GM18907 (cell line): ENCODE measurements around the gene TMEM106C.

ENCODE experiments used
- ATAC-seq: cut with Tn5 transposase; IDR thresholded peaks from one replicate; pipeline ENCODE4 v1.9.1; 2021; ENCODE audit warnings: mild to moderate bottlenecking, moderate library complexity; ENCODE audit not compliant: unreplicated experiment

Gene TMEM106C

DNA sequence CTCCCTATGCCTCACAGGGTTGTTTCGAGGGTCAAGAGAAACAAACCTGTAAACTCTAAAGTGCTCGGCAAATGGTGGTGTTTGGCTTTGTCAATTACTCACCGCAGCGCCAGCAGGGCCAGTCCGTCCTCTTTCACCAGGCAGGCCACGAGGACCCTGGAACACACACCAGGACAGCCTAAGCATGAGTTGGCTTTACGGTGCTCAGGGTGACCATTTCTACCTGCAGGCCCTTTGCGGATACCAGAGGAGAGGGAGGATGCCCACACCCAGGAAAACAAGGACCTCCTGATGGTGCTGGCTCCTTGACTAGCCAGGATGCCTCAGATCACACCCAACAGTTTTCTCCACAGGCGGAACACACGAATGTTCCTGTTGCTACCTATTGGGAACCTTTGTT, 29.4 kb downstream of the TMEM106C start:
- no peak for ATAC-seq

DNA sequence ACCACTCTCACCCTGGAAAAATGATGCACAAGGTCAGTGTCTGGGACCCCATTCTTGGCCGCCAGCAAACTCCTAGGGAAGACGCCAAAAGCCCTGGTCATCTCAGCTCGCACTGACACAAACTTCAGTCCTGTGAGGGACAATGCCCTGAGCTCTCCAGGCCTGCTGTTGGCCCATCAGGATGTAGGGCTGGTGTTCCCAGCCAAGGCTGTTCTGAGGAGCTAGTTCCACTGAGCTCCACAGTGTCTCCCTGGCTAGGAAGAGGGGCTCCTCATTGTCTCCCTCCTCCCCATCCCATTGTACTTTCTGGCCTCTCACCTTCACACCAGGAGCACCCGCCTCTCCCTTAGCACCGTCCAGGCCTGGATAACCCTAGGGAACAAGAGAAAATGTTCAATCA, 30.1 kb downstream of the TMEM106C start:
- ATAC-seq = no peak

DNA sequence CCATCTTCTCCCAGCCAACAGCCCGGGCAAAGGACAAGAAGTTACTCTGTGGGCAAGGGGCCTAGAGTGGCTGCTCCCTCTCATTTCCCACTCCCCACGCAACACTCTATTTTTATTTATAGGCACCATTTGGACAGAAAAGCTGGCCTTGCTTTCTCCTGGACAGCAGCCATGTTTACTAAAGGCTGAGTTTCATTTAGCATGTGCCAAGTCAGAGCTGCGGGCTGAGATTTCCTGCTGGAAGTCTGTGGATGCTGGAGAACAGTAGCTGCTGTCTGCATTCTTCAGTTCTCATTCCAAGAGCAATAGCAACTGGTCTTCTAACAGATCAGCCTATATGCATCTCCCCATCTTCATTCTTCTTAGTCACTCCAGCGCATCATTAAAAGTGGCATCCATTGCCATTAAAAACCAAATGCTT, 32.6 kb downstream of the TMEM106C start:
- no peak for ATAC-seq

DNA sequence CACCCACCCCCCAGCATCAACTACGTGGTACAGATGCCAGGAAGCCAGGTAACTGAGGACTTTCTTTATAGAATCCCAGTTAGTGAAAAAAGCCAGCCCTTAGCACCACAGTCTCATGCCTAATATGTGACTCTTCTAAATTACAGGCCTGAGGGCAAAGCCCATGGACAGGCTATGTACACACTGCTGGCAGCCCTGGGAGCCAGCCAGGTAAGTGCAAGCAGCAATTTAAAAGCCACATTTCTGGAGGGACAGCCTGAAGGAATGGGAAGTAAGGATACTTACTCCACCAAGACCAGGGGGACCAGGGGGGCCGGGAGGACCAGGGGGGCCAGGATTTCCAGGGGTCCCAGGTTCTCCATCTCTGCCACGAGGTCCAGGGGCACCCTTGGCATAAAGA, 33.9 kb downstream of the TMEM106C start:
- ATAC-seq = no peak

DNA sequence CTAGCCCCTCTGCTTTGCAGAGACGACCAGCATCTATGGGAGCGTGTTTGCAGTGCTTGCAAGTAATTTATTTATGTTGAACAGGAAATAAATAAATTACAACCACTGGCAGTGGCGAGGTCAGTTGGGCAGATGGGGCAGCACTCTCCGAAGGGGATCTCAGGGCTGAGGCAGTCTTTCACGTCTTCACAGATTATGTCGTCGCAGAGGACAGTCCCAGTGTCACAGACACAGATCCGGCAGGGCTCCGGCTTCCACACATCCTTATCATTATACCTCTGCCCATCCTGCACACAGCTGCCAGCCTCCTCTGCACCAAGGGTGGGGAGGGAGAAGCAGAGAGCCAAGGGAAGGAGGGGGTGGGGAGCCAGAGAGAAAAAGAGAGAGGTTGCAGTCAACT, 36.4 kb downstream of the TMEM106C start:
- no peak for ATAC-seq

DNA sequence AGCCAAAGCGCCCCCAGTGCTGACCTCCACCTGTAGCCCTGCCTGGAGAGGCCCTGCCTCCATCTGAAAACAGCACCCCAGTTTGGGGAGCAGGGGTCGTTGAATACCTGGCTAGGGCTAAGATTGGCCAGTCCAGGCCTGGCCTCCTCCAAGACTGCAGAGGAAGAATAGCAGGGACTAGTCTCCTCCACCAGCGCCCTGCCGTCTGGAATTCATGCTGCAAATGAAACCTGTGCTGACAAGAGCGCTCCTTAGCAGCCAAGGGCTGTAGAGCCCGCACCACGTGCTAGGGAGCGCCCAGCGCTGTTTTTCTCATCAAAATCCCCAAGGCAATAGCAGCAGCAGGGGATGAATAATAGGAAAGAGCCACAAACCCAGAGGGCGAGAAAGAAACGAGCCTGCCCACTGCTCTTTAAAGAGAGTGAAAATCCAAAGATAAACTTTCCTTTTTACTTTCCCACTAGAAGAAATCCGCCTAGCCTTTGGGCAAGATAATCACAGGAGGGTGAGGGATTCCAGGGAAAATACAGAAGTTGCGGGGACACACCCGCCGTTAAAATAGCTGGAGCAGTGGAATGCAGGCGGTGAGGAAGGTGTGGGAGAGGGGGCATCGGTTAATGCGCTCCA, 37.6 kb downstream of the TMEM106C start:
- ATAC-seq = no peak

DNA sequence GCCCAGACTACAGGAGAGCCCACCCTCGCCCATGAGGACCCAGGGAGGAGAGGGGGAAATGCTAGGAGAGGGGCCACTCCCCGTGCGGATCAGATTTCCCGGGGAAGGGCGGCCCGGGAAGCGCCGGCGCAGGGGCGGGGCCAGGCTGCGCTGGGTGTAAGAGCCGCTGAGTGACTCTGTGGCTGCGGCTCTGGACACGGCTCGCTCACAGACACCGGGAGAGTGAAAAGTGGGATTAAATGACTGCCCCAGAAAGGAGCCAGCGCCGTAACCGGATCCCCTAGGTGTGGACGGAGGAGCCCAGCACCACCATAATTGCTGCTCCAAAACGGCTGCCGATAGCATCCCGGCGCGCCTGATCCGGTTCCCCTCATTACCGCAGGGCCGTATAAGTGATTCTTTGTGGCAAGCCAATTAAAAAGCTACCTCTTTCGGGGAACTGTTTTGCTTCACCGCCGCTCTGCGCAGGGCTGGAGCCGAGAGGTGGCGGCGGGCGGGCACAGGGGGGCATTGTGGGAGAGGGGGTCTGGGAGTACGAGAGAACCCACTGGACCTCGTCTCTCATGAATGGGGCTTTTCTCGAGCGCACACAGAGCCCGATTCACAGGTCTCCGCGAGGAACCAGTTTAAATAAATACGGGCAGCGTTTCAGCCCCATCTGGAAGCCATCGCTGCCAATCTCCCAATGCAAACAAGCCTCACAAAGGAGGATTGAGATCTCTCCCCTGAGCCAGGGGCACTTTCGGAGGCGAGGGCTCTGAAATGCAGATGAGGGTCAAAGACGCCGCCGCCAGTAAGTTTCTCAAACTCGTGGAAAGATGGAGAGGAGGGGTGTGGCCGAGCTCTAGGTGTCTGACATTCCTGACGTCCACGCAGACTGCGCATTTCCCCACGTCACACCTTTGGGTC, 38.4 kb downstream of the TMEM106C start:
- ATAC-seq = no peak

DNA sequence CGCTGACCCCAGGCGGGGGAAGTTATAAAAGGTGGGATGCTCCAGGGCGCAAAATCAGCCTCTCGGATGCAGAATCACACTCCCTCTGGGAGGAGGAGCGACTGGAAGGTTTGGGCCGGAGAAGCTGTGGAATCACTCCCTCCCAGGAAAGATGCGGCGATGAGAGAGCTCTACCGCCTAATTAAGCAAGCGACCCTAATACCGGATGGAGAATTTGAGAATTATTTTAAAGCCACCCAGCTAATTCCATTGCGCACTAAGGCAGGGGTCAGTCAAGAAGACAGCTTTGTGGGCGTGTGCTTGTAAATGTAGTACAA, 39.0 kb downstream of the TMEM106C start:
- ATAC-seq = no peak

DNA sequence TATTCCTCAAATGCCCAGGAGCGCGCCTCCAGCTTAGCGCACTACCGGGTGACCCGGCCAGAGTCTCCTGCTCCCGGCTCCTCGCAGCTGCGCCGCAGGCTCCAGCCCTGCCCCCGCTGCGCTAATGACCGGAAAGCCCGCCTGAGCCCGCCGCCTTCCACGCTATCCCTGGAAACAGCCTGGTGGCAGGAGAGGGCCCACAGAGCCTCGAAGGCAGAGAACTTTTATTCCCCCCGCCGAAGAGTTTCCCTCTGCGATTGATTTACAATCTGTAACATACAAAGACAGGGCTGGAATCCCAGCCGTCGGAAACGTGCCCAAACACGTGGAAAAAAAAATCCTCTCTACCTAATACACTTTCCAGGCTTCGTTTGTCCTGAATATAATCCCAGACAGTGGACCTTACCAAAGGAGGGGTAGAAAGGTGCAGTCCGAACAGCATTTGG, 39.4 kb downstream of the TMEM106C start:
- ATAC-seq = no peak

DNA sequence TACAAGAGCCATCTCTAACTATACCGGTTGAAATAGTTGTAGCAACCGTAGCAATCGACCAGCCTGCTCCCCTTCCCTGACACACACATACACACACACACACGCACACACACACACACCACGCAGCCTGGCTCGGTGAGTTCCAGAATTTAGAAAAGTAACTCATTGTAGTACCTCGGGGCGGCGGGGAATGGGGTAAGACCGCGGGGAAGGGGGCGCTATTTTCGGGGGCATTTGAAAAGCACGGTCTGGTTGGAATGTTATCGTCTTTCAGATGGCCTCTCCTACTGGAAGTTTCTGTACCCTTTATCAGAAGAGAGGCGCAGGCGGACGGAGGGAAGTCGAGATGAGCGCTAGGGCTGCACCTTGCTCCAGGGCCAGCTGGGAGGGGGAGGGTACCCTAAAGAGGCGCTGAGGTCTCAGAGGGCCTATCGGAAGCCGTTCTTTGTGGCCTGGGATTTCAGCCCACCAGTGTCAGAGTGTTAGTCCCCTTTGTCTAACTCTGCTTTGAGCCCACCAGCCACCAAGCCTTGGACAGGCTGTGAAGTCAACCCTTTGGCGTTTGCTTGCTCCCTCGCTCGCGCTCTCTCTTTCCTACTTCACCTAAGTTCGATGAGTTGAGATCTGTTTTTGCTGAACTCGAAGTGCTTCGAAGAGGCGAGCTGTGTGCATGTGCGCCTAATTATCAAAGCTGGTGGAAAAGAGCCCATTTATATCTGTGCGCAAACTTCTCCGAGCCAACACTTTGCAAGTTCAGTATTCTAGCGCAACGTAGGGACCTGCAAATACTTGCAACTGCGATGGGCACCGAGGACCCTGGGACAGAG, 40.0 kb downstream of the TMEM106C start:
- ATAC-seq = no peak

DNA sequence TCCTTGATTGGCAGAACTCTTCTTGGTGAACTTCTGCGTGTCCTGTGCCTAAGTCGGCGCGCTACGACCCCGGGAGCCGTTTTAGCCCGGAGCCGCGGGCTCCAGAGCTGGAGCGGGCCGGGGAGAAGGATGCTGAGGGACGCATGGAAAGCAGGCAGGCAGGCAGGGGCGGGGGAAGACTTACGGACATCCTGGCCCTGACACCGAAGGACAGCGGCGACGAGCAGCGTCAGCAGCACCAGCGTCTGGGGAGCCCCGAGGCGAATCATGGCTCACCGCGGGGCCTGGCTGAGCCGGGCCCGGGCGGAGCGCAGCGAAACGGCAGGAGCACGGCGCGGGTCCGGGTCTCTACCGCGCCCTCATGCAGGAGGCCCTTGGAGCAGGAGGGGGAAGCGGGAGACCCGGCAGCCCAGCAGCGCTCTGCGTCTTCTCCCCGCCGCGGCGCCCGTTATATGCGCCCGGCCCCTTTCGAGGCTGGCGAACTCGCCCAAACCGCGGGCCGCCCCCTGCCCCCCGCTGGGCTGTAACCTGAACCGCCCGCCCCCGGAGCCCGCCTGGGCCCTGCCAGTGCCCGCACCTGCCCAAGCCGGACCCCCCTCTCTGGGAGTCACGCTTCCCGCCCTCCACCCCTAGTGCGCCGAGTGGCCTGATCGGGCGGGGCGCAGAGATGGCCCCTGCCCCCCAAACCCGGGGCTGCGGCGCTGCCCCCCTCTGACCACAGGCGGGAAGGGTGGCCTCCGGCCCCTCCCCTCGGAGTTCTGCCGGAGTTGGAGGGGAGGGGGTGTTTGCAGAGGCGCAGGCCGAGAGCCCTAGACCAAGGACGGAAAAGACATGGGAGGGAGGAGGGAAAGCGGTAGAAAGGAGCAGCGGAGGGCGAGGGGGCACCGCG, 40.9 kb downstream of the TMEM106C start, which contains the start of gene COL2A1:
Gene COL2A1, minus strand, starts transcription at position 424 of the 889 bp plus-strand sequence. Its CDS starts 155 bp downstream, at position 269.
- no peak for ATAC-seq

DNA sequence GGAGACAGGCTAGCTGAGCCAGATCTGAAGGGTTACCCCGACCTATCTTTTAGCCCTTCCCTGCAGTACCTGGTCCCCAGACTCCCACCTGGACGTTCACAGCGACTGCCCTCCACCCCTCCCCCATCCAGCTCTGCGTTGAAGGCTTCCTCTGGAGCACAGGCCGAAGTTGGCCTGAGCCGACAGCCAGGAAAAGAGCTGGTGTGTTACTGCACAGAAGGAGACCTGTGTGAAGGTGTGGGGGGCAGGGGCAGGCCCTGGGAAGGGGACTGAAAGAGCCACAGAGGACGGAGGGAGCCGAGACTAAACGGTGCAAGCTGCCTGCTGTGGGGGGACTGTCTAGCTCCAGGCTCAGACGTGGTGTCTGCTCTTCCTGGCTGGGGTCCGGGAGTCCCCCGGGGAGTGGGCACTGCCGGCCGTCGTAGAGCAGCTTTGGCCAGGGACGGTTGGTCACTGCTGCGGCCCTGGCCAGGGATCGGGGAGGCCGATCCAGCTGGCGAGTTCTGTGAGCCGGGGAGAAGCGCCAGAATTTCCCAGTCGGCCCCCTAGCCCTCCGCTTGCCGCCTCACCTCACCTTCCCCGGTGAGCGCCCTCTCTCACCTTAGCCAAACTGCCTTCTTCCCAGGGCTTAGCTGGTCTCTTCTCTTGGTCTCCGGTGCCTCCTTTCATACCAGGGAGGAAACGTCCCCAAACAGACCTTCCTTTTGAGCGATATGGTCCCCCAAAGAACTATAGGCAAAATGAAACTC, 41.8 kb downstream of the TMEM106C start:
- ATAC-seq = no peak

DNA sequence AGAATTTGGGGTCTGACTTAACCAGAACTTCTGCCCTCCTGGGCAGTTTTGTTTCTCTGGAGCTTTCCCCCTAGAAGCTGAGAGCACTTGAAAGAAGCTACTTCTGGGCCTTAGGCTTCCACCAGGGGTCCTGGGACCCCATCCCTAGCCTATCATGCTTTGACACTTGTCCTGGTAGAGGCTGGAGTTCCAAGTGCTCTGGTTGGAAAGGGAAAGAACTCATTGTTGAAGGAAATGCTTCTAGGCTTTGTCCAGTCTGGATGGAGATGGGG, 42.3 kb downstream of the TMEM106C start:
- ATAC-seq = no peak

DNA sequence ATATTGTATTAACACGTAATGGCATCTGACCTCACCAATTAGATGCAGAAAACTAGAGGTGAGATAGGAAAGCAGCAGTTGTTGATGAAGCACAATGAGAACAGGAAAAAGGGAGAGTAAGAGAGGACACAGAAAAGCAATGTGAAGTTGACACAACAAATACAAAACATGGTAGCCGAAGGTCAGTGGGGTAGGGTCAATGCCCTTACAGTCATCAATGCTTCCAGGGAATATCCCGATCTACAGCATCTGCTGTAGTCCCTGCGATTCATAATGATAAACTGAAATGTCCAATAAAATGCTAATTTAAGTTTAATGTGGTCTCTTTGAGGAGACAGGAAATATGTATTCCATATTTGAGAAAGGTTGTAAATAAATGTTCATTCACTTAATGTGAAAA, 43.8 kb downstream of the TMEM106C start:
- ATAC-seq = no peak

DNA sequence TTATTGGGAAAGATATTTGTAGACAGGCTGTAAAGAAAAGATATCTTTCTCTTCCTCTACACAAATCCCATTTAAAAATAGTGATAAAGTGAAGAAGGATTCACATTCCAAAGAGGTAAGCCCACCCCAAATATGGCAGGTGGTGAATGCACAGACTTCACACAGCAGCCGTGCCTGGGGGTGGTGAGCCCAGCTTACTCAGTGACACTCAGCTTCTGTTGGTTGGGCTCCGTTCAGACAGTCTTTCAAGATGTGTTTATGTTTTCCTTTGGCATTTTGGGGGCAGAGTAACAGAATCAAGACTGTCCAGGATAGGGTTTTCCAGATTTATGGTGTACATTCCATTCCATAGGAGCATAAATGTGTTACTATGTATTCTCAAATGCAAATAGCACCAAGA, 45.0 kb downstream of the TMEM106C start:
- ATAC-seq = no peak

DNA sequence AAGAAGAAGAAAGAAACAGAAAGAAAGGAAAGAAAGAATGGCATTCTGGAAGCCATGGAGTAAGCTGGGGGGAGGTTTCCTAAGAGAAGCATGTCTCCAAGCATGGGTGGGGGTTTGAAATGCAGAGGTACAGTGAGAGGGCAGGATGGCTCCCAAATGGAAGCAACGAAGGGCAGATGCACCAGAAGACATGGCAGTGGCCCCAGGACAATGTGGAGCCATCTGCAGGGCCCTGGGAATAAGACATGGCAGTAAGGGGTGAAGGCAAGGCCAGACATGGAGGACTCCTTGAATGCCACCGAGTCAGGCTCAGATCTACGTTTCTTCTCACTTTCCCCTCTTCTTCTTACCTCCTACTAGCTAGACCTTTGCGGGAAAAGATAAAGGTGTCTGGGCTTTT, 45.6 kb downstream of the TMEM106C start:
- ATAC-seq = no peak

DNA sequence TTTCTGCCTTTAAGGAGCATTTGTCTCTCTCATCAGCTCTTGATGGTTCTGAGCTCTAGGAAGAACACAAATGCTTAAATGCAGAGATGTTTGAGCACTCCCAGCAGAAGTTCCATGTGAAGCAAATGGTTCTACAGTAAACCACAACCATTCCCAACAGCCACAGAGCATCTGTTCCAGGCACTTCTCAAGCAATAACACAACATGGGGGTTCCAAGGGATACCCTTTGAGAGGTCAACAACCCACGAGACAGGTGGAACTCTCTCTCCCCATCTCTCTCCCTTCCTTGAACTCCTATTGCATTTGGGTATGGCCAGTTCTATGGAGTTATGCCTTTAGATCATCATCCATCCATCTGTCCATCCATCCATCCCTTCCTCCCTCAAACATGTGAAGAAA, 46.1 kb downstream of the TMEM106C start:
- ATAC-seq = no peak

DNA sequence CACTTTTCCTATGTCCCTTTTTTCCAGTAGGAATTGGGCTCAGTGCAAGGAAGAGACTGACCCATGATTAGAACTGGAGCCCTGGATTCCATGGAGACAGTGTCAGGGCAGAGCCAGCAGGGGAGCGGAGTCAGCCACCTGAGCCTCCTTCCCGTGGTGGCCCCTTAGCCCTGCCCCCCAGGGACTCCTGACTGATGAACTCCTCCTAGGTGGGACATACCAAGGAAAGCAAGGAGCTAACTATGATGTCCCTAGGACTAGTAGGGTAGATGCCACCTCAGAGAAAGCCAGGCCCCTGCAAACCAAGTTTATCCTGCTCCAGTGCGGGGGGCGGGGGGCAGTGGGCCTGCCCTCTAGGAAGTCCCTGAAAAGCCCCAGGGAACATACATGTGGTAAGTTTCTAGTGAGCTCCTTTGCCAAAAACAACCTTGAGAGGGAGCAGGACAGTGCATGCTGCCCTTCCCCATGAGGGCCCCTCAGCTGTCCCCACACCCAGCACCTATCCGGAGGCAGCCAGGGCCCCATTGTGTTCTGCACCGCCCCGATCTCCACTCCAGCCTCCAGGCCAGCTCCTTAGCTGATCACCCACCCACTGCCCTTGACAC, 47.1 kb downstream of the TMEM106C start:
- ATAC-seq = no peak

DNA sequence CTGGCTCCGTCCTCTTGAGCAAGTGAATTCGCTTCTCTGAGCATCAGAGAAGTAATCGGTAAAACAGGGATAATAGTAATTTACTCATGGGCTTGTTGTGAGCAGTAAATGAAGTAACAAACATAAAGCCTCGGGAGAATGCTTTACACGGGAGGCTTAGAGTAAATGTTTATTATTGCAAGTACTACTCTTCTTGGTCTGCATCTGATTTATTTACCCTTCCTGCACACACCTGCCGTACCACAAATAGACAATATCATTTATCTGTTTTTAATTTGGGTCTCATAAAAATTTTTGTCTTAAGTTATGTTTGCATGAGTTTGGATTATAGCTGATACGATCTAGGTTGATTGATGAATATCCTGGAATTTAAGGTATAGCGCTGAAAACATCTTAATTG, 48.7 kb downstream of the TMEM106C start:
- ATAC-seq = no peak

DNA sequence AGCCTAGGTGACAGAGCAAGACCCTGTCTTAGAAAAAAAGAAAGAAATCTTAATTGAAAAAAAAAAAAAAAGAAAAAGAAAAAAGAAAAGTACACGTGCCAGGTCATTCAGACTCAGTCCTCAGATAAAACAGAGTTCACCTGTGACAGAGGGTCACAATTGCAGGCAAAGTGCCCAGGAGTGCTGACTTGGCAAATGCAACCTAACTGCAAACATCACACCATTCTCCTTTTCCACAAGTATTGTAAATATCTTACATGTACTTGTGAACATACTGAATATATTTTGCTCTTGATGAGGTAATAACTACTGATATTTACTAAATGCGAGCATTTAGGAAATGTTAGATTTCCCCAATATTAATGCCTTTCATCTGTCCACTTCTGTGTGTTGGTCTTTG, 49.9 kb downstream of the TMEM106C start:
- ATAC-seq = no peak
